IPS DF 4.7 (cell line): ENCODE measurements around the gene DVL3.
"Not testable (repeated sequence)": the region's sequence is repeated elsewhere in the genome, so short reads cannot be mapped to it uniquely, and the experiment has no call there.

Experiments
- DNase-seq: peaks from one replicate; pipeline ENCODE4 v3.0.0-alpha.2; 2013; ENCODE audit warnings: low spot score; ENCODE audit errors: extremely low read depth

The DVL3 gene

DNA sequence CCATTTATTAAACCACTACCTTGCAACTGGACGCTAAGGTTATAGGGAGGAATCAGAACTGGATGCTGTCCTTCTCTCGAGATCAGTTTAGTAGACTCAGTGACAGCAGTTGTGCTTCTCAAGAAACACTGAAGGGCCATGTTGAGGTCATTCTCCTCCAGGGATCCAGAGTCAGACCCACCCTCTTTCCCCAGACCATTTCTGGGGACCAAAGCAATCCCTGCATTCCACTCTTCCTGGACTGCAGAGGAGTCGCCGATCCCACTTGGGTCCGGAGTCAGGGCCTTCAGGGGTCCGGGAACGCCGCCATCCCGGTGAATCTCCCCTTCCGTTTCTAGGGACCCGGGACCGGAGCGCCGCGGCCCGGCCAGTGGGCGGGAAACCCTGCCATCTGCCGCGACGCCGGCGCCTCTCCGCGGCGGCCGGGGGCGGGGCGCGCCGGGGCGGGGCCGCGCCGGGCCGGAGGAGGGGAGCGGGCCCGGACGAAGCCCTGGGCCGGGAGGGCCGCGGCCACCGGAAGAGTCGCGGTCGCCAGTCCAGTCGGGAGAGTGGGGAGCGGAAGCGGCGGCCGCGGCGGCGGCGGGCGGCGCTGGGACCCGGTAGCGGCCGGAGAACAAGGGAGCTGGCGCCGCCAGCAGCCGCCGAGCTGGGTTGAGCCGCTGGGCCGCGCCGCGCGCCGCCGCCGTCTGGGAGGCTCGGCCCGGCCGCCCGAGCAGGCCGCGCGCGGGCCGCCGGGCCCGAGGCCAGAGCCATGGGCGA lies at the start of gene DVL3:
Gene DVL3, plus strand, starts transcription at position 493 of the 759 bp plus-strand sequence. Its CDS starts 259 bp downstream, at position 752.
- DNase-seq: no peak

- no peak for DNase-seq
These were observed 44.9 kb upstream of the DVL3 start for GRCh38 chr3:184110316-184110725.

DNA sequence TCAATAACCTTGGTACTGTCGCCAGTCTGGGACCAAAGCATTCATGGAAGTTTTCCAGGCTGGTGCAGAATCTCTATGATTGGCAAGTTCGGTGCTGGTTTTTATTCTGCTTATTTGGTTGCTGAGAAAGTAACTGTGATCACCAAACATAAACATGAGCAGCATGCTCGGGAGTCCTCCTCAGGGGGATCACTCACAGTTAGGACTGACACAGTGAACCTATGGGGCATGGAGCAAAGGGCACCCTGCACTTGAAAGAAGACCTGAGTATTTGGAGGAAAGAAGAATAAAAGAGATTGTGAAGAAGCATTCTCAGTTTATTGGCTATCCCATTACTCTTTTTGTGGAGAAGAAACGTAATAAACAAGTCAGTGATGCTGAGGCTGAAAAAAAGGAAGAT lies 39.2 kb upstream of the DVL3 start:
- DNase-seq: no peak

- no peak for DNase-seq
These were observed 37.5 kb upstream of the DVL3 start for GRCh38 chr3:184117636-184118035.

DNA sequence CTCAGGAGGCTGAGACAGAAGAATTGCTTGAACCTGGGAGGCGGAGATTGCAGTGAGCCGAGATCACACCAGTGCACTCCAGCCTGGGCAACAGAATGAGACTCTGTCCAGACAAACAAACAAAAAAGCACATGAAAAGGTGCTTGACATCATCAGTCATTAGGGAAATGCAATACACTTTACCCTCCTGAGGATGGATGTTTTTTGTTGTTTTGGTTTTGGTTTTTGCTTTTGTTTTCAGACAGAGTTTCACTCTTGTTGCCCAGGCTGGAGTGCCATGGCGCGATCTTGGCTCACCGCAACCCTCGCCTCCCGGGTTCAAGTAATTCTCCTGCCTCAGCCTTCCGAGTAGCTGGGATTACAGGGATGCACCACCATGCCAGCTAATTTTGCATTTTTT lies 34.1 kb upstream of the DVL3 start:
- DNase-seq: not testable (repeated sequence)

DNA sequence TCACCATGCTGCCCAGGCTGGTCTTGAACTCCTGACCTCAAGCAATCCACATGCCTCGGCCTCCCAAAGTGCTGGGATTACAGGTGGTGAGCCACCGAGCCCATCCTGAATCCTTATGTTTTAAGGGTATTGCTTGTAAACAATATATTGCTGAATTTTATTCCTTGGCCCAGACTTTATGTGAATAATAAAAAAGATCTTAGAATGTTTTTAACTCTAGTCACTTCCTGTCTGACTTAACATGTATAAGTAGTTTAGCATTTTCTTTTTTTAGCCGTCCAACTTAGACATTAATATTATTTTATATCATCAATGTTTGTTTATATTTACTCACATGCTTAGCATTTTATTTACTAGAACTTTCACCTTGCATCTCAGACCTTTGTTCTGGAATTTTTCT lies 29.2 kb upstream of the DVL3 start:
- no peak for DNase-seq

GRCh38 chr3:184129012-184129411 lies 26.2 kb upstream of the DVL3 start:
- DNase-seq: no peak

DNA sequence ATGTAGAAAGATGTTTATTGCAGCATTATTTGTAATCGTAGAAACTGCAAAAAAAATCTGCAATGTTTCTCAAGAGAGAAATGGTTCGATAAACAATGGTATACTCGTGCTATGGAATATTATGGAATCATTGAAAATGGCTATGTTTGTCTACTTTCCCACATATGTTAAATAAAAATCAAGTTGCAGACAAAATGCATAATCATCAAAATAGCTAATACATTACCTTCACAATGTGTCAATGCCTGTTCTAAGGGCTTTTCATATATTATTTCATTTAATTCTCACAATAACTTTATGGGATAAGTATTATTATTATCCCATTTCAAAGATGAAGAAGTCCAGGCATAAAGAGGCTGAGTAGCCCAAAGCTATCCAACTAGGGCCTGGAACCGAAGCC lies 22.2 kb upstream of the DVL3 start:
- DNase-seq: no peak

GRCh38 chr3:184133840-184134745 lies 21.1 kb upstream of the DVL3 start:
- DNase-seq: no peak

GRCh38 chr3:184134746-184135148 lies 20.4 kb upstream of the DVL3 start:
- DNase-seq: no peak

- peak; percentile 82 for DNase-seq
These were observed 19.8 kb upstream of the DVL3 start, which contains the start of gene EIF2B5 for GRCh38 chr3:184135149-184135910. TSS of gene EIF2B5 (plus strand) at chr3:184135358. CDS start at chr3:184135386, 28 bp downstream.

DNA sequence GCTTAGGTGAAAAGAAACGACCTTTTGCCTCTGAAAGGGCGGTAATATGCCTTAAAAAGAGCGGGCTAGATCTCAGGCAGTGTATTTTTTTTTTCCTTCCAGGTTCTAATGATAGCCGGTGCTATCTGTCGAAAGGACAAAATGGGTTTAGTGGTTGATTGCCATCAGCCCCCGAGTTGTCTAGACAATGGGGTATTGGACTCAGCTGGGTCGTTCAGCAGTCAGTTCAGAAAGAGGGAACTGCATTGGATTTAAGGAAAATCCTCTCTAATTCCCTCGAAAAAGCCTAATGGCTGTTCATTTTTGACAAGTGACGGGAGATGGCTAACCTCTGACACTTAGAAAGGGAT lies 19.3 kb upstream of the DVL3 start:
- no peak for DNase-seq

DNA sequence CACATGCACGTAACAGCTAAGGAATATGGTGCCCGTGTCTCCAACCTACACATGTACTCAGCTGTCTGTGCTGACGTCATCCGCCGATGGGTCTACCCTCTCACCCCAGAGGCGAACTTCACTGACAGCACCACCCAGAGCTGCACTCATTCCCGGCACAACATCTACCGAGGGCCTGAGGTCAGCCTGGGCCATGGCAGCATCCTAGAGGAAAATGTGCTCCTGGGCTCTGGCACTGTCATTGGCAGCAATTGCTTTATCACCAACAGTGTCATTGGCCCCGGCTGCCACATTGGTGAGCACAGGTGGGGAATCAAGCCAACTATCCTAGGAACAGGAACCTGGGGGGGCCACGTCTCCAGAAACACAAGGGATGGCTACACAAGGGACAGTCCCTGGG lies 14.7 kb upstream of the DVL3 start:
- DNase-seq: no peak

DNA sequence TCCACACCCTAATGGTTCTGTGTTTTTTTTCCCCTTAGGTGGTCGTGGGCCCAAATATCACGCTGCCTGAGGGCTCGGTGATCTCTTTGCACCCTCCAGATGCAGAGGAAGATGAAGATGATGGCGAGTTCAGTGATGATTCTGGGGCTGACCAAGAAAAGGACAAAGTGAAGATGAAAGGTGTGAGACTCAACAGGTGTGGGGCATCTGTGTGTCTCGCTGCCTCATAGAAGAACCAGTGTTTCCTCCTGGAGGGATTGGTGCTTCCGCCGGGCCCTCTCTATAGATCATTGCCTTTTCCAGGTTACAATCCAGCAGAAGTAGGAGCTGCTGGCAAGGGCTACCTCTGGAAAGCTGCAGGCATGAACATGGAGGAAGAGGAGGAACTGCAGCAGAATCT lies 13.0 kb upstream of the DVL3 start:
- no peak for DNase-seq

DNA sequence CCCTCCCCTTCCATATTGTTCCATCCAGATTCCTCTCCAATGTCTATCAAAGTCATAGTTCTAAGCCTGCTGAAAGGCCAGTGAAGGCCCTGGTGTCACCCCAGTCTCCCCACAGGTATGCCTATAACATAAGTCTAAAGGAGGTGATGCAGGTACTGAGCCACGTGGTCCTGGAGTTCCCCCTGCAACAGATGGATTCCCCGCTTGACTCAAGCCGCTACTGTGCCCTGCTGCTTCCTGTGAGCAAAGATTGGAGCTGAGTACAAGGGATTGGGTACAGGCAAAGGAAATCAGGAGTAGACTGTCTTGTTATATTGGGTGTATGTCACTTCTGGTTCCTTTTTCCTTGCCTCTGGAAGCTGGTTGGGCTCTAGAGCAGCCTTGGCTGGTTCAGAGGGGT lies 11.8 kb upstream of the DVL3 start:
- no peak for DNase-seq

DNA sequence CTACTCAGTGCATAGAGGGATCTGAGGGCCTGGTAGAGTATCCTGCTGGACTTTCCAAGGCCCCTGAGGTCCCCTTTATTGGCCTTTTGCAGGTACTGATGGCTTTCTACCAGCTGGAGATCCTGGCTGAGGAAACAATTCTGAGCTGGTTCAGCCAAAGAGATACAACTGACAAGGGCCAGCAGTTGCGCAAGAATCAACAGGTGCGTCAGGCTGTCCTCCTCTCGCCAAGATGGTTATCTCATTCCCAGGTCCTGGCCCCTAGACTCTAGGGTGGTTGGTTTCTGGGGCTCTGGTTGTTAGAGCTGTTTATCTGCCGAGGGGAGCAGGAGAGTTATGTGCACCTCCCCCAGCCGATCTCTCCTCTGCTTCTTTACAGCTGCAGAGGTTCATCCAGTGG lies 10.7 kb upstream of the DVL3 start:
- DNase-seq: no peak

DNA sequence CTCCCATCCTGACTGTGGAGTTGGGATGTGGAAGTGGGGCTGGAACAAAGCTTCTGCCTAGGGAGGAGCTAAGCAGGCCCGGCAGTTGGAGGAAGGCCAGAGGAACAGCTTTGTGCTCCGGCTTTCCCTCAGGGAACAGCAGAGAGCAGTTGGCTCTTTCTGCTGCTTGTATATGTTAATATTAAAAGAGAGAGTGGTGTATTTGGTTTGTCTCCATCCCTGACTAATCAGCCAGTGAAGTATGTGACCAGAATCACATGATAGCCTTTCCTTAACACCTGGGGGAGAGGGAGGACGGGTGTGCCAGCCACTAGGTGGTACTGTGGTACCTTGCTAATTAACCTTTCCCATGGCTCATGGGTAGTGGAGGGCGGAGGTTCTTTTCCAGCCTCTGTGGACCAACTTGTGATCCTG lies 10.1 kb upstream of the DVL3 start:
- no peak for DNase-seq

DNA sequence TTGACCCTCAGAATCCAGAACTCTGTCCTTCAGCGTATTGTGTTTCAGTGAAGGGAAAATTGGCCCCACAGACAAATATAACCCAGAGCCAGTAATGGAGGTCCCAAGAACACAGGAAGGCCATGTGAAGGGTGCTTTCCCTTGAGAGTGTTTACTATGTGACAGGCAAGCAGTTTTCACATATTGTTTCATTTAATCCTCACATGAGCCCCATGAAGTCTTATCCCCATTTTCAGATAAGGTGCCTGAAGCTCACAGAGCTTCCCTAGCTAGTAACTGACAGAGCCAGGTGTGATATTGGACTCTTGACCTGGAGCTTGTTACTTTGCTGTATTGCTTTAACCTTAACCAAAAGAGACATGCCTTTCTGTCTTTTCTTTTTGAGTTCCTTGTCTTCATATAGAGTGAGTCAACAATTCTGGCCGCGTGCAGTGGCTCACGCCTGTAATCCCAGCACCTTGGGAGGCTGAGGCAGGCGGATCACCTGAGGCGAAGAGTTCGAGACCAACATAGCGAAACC lies 9.4 kb upstream of the DVL3 start:
- no peak for DNase-seq

- DNase-seq: no peak
These were observed 7.1 kb upstream of the DVL3 start for GRCh38 chr3:184148076-184148475.

DNA sequence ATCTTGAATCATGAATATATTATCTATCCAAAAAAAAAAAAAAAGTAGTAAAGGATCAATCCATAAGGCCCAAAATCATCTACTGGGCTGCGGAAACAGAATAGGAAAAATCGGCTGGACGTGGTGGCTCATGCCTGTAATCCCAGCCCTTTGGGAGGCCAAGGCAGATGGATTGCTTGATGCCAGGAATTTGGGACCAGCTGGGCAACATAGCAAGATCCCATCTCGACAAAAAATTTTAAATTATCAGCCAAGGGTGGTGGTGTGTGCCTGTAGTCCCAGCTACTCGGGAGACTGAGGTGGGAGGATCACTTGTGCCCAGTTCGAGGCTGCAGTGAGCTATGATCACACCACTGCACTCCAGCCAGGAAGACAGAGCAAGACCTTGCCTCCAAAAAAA lies 6.1 kb upstream of the DVL3 start:
- no peak for DNase-seq

DNA sequence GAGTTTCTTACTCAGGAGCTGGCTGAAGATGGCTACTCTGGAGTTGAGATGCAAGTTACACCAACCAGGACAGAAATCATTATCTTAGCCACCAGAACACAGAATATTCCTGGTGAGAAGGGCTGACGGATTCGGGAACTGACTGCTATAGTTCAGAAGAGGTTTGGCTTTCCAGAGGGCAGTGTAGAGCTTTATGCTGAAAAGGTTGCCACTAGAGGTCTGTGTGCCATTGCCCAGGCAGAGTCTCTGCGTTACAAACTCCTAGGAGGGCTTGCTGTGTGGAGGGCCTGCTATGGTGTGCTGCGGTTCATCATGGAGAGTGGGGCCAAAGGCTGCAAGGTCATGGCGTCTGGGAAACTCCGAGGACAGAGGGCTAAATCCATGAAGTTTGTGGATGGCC lies 5.4 kb upstream of the DVL3 start:
- not testable (repeated sequence) for DNase-seq
